HFF-Myc (cell line): ENCODE measurements around the gene ATF6B.

Experiments used
- DNase-seq: peaks from one replicate; pipeline ENCODE4 v3.0.0-alpha.2; 2011; ENCODE audit warnings: low read depth; ENCODE audit errors: extremely low read depth
- H3K4me3 ChIP-seq: replicated peaks from 2 replicates; pipeline ENCODE4 v1.5.1; 2011; ENCODE audit warnings: low read depth, mild to moderate bottlenecking, control low read depth, low read length
- CTCF ChIP-seq: IDR thresholded peaks from 2 replicates; pipeline ENCODE4 v1.5.1; 2012; ENCODE audit warnings: mild to moderate bottlenecking, low read depth, low read length, control low read depth; ENCODE audit errors: missing control alignments

ATF6B gene

GRCh38 chr6:32167154-32167760 is 39.2 kb upstream of the ATF6B start:
- TF ChIP-seq CTCF, result no peak
- DNase-seq, result no peak
- no peak overlapping the region for H3K4me3 ChIP-seq

GRCh38 chr6:32166411-32167061 is 38.5 kb upstream of the ATF6B start:
- TF ChIP-seq CTCF, result peak; percentile 8
- no peak for DNase-seq
- H3K4me3 ChIP-seq, result no peak overlapping the region

- H3K4me3 ChIP-seq, result no peak within 1 kb of the TSS
- no peak for DNase-seq
- no peak for TF ChIP-seq CTCF
Observed at GRCh38 chr6:32164295-32164694, 36.2 kb upstream of the ATF6B start, which contains the start of gene EGFL8. TSS of gene EGFL8 (plus strand) at chr6:32164595. CDS start at chr6:32166166, 1,571 bp downstream.

GRCh38 chr6:32163559-32164258 is 35.7 kb upstream of the ATF6B start:
- TF ChIP-seq CTCF, result no peak
- no peak for DNase-seq
- no peak overlapping the region for H3K4me3 ChIP-seq

- DNase-seq, result no peak
- TF ChIP-seq CTCF, result no peak
- no peak overlapping the region for H3K4me3 ChIP-seq
Observed at GRCh38 chr6:32158052-32158451, 30.0 kb upstream of the ATF6B start.

- H3K4me3 ChIP-seq, result no peak overlapping the region
- DNase-seq, result no peak
- no peak for TF ChIP-seq CTCF
Observed at GRCh38 chr6:32156891-32157290, 28.8 kb upstream of the ATF6B start.
